GM12878 (cell line): ENCODE results near the gene WNT3A. TPM values are rescaled to one million over a fixed set of nuclear protein-coding genes. Genes with fewer than 3 reads are reported as not detected.

Experiments
- CEBPB ChIP-seq, 2 experiments: fragments of 150-350 bp in 1 of 2; IDR thresholded peaks; 2 replicates each; pipeline ENCODE4 v1.6.1; 2012 to 2014; ENCODE audit warnings: low read depth in 2 of 2, low read length in 2 of 2, borderline replicate concordance in 1 of 2, inconsistent platforms in 1 of 2
- FOS ChIP-seq: IDR thresholded peaks from 3 replicates; pipeline ENCODE4 v1.6.1; 2011; ENCODE audit warnings: borderline replicate concordance; ENCODE audit not compliant: insufficient read length; ENCODE audit errors: extremely low read depth
- PBX3 ChIP-seq: IDR thresholded peaks from 2 replicates; pipeline ENCODE4 v1.6.1; 2011; ENCODE audit warnings: mild to moderate bottlenecking, low read depth, low read length, moderate library complexity; ENCODE audit not compliant: insufficient replicate concordance
- PKNOX1 ChIP-seq: fragments of 450-650 bp; IDR thresholded peaks from 2 replicates; pipeline ENCODE4 v1.6.1; 2016; ENCODE audit warnings: mild to moderate bottlenecking
- RAD51 ChIP-seq: fragments of 450-650 bp; IDR thresholded peaks from 2 replicates; pipeline ENCODE4 v1.6.1; 2016; ENCODE audit warnings: moderate library complexity, mild to moderate bottlenecking, inconsistent platforms
- YBX1 ChIP-seq: fragments of 450-650 bp; IDR thresholded peaks from 2 replicates; pipeline ENCODE4 v1.6.1; 2016; ENCODE audit warnings: antibody characterized with exemption
- polyA plus RNA-seq, 11 experiments: library from polyadenylated mRNA; depleted of rRNA in 4 of 11; unstranded in 6 of 11; stranded (reverse) in 5 of 11; fragments of >200 nt; fragmentation: Nextera tagmentation in 4 of 11; fragmentation: Illumina TruSeq in 1 of 11; extraction: Ambion mirVana in 4 of 11; extraction: Trizol in 1 of 11; gene quantifications; 1 replicate in 1 of 11; 2 replicates in 10 of 11; pipeline versions ENCODE4 v1.2.1 to v1.2.3, GENCODE V29; 2011 to 2016; ENCODE audit warnings: inconsistent platforms in 2 of 11, missing spikeins in 2 of 11, low read depth in 1 of 11
- total RNA-seq, 4 experiments: library from RNA; depleted of rRNA in 3 of 4; stranded (reverse); fragments of >200 nt in 3 of 4; fragmentation: Illumina TruSeq in 1 of 4; extraction: Trizol in 1 of 4; gene quantifications; 2 replicates each; pipeline versions ENCODE4 v1.2.1 to v1.2.3, GENCODE V29; 2013 to 2021
- TF ChIP-seq, protein P1 (sequence below): IDR thresholded peaks from 2 replicates; pipeline ENCODE4 v1.6.1; 2012; ENCODE audit warnings: low read depth, low read length, improper control_type of control experiment

WNT3A gene
- total and polyA plus RNA-seq, 10 of the 15 experiments (the other 5 are each of a cell fraction or from before 2014, with no cell fraction given) = 0.16 TPM; not detected in 9

GRCh38 chr1:228085287-228085951, 78.6 kb downstream of the WNT3A start (continued):
- TF ChIP-seq, protein P1, sequence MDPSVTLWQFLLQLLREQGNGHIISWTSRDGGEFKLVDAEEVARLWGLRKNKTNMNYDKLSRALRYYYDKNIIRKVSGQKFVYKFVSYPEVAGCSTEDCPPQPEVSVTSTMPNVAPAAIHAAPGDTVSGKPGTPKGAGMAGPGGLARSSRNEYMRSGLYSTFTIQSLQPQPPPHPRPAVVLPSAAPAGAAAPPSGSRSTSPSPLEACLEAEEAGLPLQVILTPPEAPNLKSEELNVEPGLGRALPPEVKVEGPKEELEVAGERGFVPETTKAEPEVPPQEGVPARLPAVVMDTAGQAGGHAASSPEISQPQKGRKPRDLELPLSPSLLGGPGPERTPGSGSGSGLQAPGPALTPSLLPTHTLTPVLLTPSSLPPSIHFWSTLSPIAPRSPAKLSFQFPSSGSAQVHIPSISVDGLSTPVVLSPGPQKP = no peak
- TF ChIP-seq PBX3 = peak; percentile 55
- no peak for TF ChIP-seq FOS
- no peak for TF ChIP-seq YBX1
- peak; percentile 91 for TF ChIP-seq PKNOX1
- no peak for TF ChIP-seq CEBPB (IDR thresholded peaks at IDR 0.05; ENCODE audit: borderline replicate concordance in 1 of 2, low read depth in 2 of 2, low read length in 2 of 2)
- peak; percentile 21; the same call in 1 of the 2 replicates for TF ChIP-seq RAD51
- TF ChIP-seq, all 136 proteins: peak for 4
